ENCODE data around the gene FAM120C. TPM values are rescaled to one million over a fixed set of nuclear protein-coding genes. Genes with fewer than 3 reads are reported as not detected.

Gene FAM120C
- total RNA-seq, 1 donor from 2014 or later: 6.9 TPM

DNA sequence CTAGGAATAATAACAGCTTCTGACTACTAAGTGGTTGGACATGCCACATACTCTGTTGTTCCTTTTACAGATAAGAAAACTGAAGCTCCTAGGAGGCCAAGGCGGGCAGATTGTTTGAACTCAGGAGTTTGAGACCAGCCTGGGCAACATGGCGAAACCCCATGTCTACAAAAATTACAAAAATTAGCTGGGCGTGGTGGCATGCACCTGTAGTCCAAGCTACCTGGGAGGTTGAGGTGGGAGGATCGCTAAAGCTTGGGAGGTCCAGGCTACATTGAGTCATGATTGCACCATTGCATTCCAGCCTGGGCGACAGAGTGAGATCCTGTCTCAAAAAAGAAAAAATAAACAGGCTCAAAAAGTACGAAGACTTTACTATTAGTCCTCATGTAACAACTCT lies 108.2 kb downstream of the FAM120C start:
- Histone ChIP-seq H3K79me2 (ENCODE audit: insufficient read depth, low read length) (no peaks in the 10 kb centered on the region), H3K4me1 (ENCODE audit: insufficient read depth, low read length) (no peaks in the 10 kb centered on the region), H3K36me3 (ENCODE audit: insufficient read depth, low read length) (peaks cover 5% of the 10 kb centered on the region), H2AFZ (ENCODE audit: low read depth, low read length) (no peak overlapping the region), H3K9ac (ENCODE audit: low read length) (no peak overlapping the region), H3K27ac (ENCODE audit: low read depth, low read length) (no peak overlapping the region), H3K4me3 (ENCODE audit: insufficient read depth, low read depth, low read length) (no peak overlapping the region), H4K20me1 (ENCODE audit: insufficient read depth, low read length) (no peaks in the 10 kb centered on the region), H3K4me2 (ENCODE audit: low read length) (no peak overlapping the region), H3K27me3 (ENCODE audit: insufficient read depth, low read length) (no peaks in the 10 kb centered on the region), H3K9me3 (ENCODE audit: insufficient read depth, low read depth, low read length) (no peaks in the 10 kb centered on the region)
- Mint-ChIP-seq H3K27me3 (ENCODE audit: low read depth, unreplicated experiment) (no peaks in the 10 kb centered on the region), H3K4me1 (ENCODE audit: low read depth, unreplicated experiment) (no peaks in the 10 kb centered on the region), H3K27ac (ENCODE audit: unreplicated experiment) (no peak overlapping the region), H3K36me3 (ENCODE audit: low read depth, unreplicated experiment) (no peaks in the 10 kb centered on the region), H3K9me3 (ENCODE audit: unreplicated experiment) (no peaks in the 10 kb centered on the region), H3K4me3 (ENCODE audit: unreplicated experiment) (no peak overlapping the region)
- no peak for FAIRE-seq
- no peak for DNase-seq (ENCODE audit: low read depth)
- TF ChIP-seq, protein P1, sequence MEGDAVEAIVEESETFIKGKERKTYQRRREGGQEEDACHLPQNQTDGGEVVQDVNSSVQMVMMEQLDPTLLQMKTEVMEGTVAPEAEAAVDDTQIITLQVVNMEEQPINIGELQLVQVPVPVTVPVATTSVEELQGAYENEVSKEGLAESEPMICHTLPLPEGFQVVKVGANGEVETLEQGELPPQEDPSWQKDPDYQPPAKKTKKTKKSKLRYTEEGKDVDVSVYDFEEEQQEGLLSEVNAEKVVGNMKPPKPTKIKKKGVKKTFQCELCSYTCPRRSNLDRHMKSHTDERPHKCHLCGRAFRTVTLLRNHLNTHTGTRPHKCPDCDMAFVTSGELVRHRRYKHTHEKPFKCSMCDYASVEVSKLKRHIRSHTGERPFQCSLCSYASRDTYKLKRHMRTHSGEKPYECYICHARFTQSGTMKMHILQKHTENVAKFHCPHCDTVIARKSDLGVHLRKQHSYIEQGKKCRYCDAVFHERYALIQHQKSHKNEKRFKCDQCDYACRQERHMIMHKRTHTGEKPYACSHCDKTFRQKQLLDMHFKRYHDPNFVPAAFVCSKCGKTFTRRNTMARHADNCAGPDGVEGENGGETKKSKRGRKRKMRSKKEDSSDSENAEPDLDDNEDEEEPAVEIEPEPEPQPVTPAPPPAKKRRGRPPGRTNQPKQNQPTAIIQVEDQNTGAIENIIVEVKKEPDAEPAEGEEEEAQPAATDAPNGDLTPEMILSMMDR (IDR thresholded peaks at IDR 0.05; ENCODE audit: insufficient read depth, low read depth, low read length): no peak
- TF ChIP-seq EZH2 (IDR thresholded peaks at IDR 0.05; ENCODE audit: insufficient read depth, low read length): no peak

DNA sequence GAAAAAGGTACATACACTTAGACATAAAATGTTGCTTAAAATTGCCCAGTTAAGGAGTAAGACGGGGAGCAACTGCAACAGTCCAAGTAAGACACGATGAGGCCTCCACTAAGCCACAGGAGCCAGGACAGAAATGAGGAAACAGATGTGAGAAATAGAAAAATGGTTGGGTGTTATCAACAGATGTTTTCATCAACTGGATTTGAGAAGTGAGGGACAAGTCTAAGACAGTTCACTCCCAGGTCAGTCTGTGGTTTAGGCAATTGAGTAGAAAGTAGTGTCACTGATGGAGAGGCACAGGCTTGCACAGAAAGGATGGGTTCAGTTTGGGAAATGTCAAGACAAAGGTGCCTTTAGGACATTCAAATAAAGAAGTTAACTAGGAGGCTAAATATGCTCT lies 115.3 kb downstream of the FAM120C start:
- DNase-seq (ENCODE audit: low read depth) (no peak), FAIRE-seq (no peak)
- Mint-ChIP-seq H3K9me3 (ENCODE audit: unreplicated experiment) (no peaks in the 10 kb centered on the region), H3K36me3 (ENCODE audit: low read depth, unreplicated experiment) (no peaks in the 10 kb centered on the region), H3K4me3 (ENCODE audit: unreplicated experiment) (no peak overlapping the region), H3K4me1 (ENCODE audit: low read depth, unreplicated experiment) (no peaks in the 10 kb centered on the region), H3K27me3 (ENCODE audit: low read depth, unreplicated experiment) (no peaks in the 10 kb centered on the region), H3K27ac (ENCODE audit: unreplicated experiment) (no peak overlapping the region)
- Histone ChIP-seq H3K27me3 (ENCODE audit: insufficient read depth, low read length) (no peaks in the 10 kb centered on the region), H3K79me2 (ENCODE audit: insufficient read depth, low read length) (no peaks in the 10 kb centered on the region), H4K20me1 (ENCODE audit: insufficient read depth, low read length) (no peaks in the 10 kb centered on the region), H3K4me2 (ENCODE audit: low read length) (no peak overlapping the region), H3K9ac (ENCODE audit: low read length) (no peak overlapping the region), H3K36me3 (ENCODE audit: insufficient read depth, low read length) (peaks cover 5% of the 10 kb centered on the region), H3K27ac (ENCODE audit: low read depth, low read length) (no peak overlapping the region), H3K9me3 (ENCODE audit: insufficient read depth, low read depth, low read length) (no peaks in the 10 kb centered on the region), H3K4me1 (ENCODE audit: insufficient read depth, low read length) (no peaks in the 10 kb centered on the region), H2AFZ (ENCODE audit: low read depth, low read length) (no peak overlapping the region), H3K4me3 (ENCODE audit: insufficient read depth, low read depth, low read length) (no peak overlapping the region)
- no peak for TF ChIP-seq EZH2 (IDR thresholded peaks at IDR 0.05; ENCODE audit: insufficient read depth, low read length)
- TF ChIP-seq, protein P1 (IDR thresholded peaks at IDR 0.05; ENCODE audit: insufficient read depth, low read depth, low read length): no peak

DNA sequence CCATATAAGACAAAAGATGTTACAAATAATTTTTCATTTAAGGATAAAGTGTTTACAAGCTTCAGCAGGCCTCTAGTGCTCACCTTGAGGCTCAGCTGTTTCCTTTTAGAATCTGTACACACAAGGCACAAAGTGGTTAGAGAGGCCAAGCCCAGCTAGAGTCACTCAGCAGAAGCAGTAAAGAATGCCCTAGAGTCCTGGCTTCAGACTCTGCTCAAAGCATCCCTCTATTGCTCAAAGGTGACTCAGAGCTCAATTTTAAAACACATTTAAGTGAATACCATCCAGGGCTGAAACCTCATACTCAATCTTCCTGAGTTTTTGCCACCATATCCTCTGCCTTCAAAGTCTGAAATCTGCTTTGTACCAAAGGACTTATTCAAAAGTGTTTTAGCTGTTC lies 116.2 kb downstream of the FAM120C start:
- H3K36me3 ChIP-seq (ENCODE audit: insufficient read depth, low read length): peaks cover 5% of the 10 kb centered on the region
- Mint-ChIP-seq H3K4me3 (ENCODE audit: unreplicated experiment) (no peak overlapping the region), H3K4me1 (ENCODE audit: low read depth, unreplicated experiment) (no peaks in the 10 kb centered on the region), H3K27me3 (ENCODE audit: low read depth, unreplicated experiment) (no peaks in the 10 kb centered on the region), H3K9me3 (ENCODE audit: unreplicated experiment) (no peaks in the 10 kb centered on the region), H3K36me3 (ENCODE audit: low read depth, unreplicated experiment) (no peaks in the 10 kb centered on the region), H3K27ac (ENCODE audit: unreplicated experiment) (peak overlapping the region; percentile 19)
- no peak overlapping the region for H2AFZ ChIP-seq (ENCODE audit: low read depth, low read length)
- no peak overlapping the region for H3K9ac ChIP-seq (ENCODE audit: low read length)
- H3K4me3 ChIP-seq (ENCODE audit: insufficient read depth, low read depth, low read length): no peak overlapping the region
- H4K20me1 ChIP-seq (ENCODE audit: insufficient read depth, low read length): no peaks in the 10 kb centered on the region
- H3K4me2 ChIP-seq (ENCODE audit: low read length): no peak overlapping the region
- FAIRE-seq (peak; percentile 73), DNase-seq (ENCODE audit: low read depth) (peak; percentile 40)
- no peaks in the 10 kb centered on the region for H3K79me2 ChIP-seq (ENCODE audit: insufficient read depth, low read length)
- no peak overlapping the region for H3K27ac ChIP-seq (ENCODE audit: low read depth, low read length)
- no peaks in the 10 kb centered on the region for H3K27me3 ChIP-seq (ENCODE audit: insufficient read depth, low read length)
- TF ChIP-seq, protein P1 (IDR thresholded peaks at IDR 0.05; ENCODE audit: insufficient read depth, low read depth, low read length): no peak
- TF ChIP-seq EZH2 (IDR thresholded peaks at IDR 0.05; ENCODE audit: insufficient read depth, low read length): no peak
- H3K9me3 ChIP-seq (ENCODE audit: insufficient read depth, low read depth, low read length): no peaks in the 10 kb centered on the region
- no peaks in the 10 kb centered on the region for H3K4me1 ChIP-seq (ENCODE audit: insufficient read depth, low read length)

Data from astrocyte (in vitro differentiated cells and primary cell).